GM06990 (cell line): ENCODE data around the gene UROC1.

Source experiments
- DNase-seq: peaks from one replicate; pipeline ENCODE4 v3.0.0-alpha.2; 2011; ENCODE audit not compliant: insufficient read length; ENCODE audit errors: extremely low read depth
- H3K27me3 ChIP-seq: replicated peaks from 2 replicates; pipeline ENCODE4 v1.6.0; 2011; ENCODE audit warnings: low read length; ENCODE audit not compliant: control insufficient read depth, insufficient read depth
- H3K36me3 ChIP-seq: 2 replicates; pipeline ENCODE4 v1.5.1; 2011; ENCODE audit warnings: low read length; ENCODE audit not compliant: control insufficient read depth, insufficient read depth
- H3K4me3 ChIP-seq: replicated peaks from 2 replicates; pipeline ENCODE4 v1.5.1; 2011; ENCODE audit warnings: low read depth, mild to moderate bottlenecking, control low read depth, low read length
- CTCF ChIP-seq: IDR thresholded peaks from 2 replicates; pipeline ENCODE4 v1.5.1; 2011; ENCODE audit warnings: low read length, control low read depth, mild to moderate bottlenecking, inconsistent platforms; ENCODE audit not compliant: insufficient read depth, poor library complexity, severe bottlenecking

The UROC1 gene

GRCh38 chr3:126523745-126524428, 6.3 kb upstream of the UROC1 start, which contains the start of gene CHST13:
CHST13 (plus strand) TSS chr3:126524155; CDS start chr3:126524333, 178 bp downstream.
- H3K27me3 ChIP-seq: peaks cover 1% of the 10 kb centered on the region; the same call in 1 of the 2 replicates
- TF ChIP-seq CTCF: no peak
- H3K36me3 ChIP-seq: no peaks in the 10 kb centered on the region
- no peak within 1 kb of the TSS for H3K4me3 ChIP-seq
- DNase-seq: no peak

- TF ChIP-seq CTCF: peak; percentile 85
- no peaks in the 10 kb centered on the region for H3K36me3 ChIP-seq
- DNase-seq: peak; percentile 28
- no peak overlapping the region for H3K4me3 ChIP-seq
- H3K27me3 ChIP-seq: peaks cover 3% of the 10 kb centered on the region; the same call in 1 of the 2 replicates
Measured at GRCh38 chr3:126522363-126522788, 4.8 kb upstream of the UROC1 start.

- no peaks in the 10 kb centered on the region for H3K36me3 ChIP-seq
- peaks cover 3% of the 10 kb centered on the region; the same call in 1 of the 2 replicates for H3K27me3 ChIP-seq
- no peak overlapping the region for H3K4me3 ChIP-seq
- DNase-seq: no peak
- no peak for TF ChIP-seq CTCF
Measured at GRCh38 chr3:126521122-126521891, 3.7 kb upstream of the UROC1 start.

- Histone ChIP-seq H3K36me3 (no peaks in the 10 kb centered on the region), H3K4me3 (no peak overlapping the region), H3K27me3 (peaks cover 1% of the 10 kb centered on the region; the same call in 1 of the 2 replicates)
- TF ChIP-seq CTCF: no peak
- DNase-seq: no peak
Measured at GRCh38 chr3:126519506-126520455, 2.2 kb upstream of the UROC1 start.

- no peak for TF ChIP-seq CTCF
- Histone ChIP-seq H3K27me3 (peaks cover 1% of the 10 kb centered on the region; the same call in 1 of the 2 replicates), H3K4me3 (no peak overlapping the region), H3K36me3 (no peaks in the 10 kb centered on the region)
- DNase-seq: no peak
Measured at GRCh38 chr3:126518779-126519177, 1.2 kb upstream of the UROC1 start.
